ENCODE measurements around the gene PPP1R14C. TPM values are rescaled to one million over a fixed set of nuclear protein-coding genes. Genes with fewer than 3 reads are reported as not detected.

The PPP1R14C gene
- total and polyA plus RNA-seq, 2 donors (not counting 3 experiments of a cell fraction or from before 2014, with no cell fraction given) = not detected

DNA sequence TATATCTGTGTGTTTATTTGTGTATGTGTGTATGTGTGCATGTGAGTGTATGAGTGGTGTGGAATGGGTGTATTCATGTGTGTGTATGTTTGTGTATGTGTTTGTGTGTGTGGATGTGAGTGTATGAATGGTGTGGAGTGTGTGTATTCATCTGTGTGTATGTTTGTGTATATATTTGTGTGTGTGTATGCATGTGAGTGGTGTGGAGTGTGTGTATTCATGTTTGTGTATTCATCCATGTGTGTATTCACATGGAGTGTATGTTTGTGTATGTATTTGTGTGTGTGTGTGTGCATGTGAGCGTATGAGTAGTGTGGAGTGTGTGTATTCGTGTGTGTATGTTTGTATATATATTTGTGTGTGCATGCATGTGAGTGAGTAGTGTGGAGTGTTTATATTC lies 66.6 kb downstream of the PPP1R14C start:
- Histone ChIP-seq H3K27ac (ENCODE audit: insufficient read depth, low read depth, low read length) (no peak overlapping the region), H3K4me2 (ENCODE audit: insufficient read depth, low read length) (no peak overlapping the region), H3K79me2 (ENCODE audit: control insufficient read depth, insufficient read depth, low read length) (no peaks in the 10 kb centered on the region), H2AFZ (ENCODE audit: low read depth, low read length) (no peak overlapping the region), H3K4me3 (replicated peaks in 1 of 3; ENCODE audit: insufficient read depth in 1 of 3, low read depth in 1 of 3, low read length in 3 of 3) (no peak overlapping the region), H3K36me3 (ENCODE audit: control insufficient read depth in 2 of 2, extremely low read depth in 1 of 2, insufficient read depth in 2 of 2, low read length in 2 of 2) (no peaks in the 10 kb centered on the region), H3K4me1 (ENCODE audit: control insufficient read depth, extremely low read depth, insufficient read depth, low read length) (no peaks in the 10 kb centered on the region), H3K9ac (replicated peaks; ENCODE audit: extremely low read depth, insufficient read depth, low read length) (no peak overlapping the region), H3K27me3 (ENCODE audit: control insufficient read depth in 2 of 2, insufficient read depth in 2 of 2, low read length in 2 of 2) (no peaks in the 10 kb centered on the region), H4K20me1 (replicated peaks; ENCODE audit: control insufficient read depth, extremely low read depth, insufficient read depth, low read length) (no peaks in the 10 kb centered on the region), H3K9me1 (replicated peaks; ENCODE audit: control insufficient read depth, extremely low read depth, insufficient read depth, low read length) (no peaks in the 10 kb centered on the region), H3K9me3 (replicated peaks; ENCODE audit: control insufficient read depth, insufficient read depth, low read length) (no peaks in the 10 kb centered on the region)
- DNase-seq (ENCODE audit: low read depth, low spot score) (no peak), FAIRE-seq (no peak)
- no TSS peak for BruUV-seq (replicated peaks)
- intact Hi-C loops (cut with micrococcal nuclease) (no loop called here), dilution Hi-C loops (cut with MboI; ENCODE audit: extremely low pct_ligation_motif_present, low sequenced_read_pairs) (no loop called here)
- ChIA-PET CTCF (interaction anchor here (1.3 kb wide), 1 partner anchor 129 kb away, joined by 3 read pairs; no protein-coding TSS in a partner anchor), POLR2A (interaction anchor here (0.6 kb wide), 1 partner anchor 13 kb away, joined by 5 read pairs; no protein-coding TSS in a partner anchor)
- no peak for TF ChIP-seq MYC (IDR thresholded peaks at IDR 0.05; ENCODE audit: low read depth, low read length)
- no peak for TF ChIP-seq FOS (IDR thresholded peaks at IDR 0.05; ENCODE audit: borderline replicate concordance, insufficient read depth, low read length)
- TF ChIP-seq EZH2 (IDR thresholded peaks at IDR 0.05; ENCODE audit: borderline replicate concordance, low read depth, low read length, severe bottlenecking) = no peak

DNA sequence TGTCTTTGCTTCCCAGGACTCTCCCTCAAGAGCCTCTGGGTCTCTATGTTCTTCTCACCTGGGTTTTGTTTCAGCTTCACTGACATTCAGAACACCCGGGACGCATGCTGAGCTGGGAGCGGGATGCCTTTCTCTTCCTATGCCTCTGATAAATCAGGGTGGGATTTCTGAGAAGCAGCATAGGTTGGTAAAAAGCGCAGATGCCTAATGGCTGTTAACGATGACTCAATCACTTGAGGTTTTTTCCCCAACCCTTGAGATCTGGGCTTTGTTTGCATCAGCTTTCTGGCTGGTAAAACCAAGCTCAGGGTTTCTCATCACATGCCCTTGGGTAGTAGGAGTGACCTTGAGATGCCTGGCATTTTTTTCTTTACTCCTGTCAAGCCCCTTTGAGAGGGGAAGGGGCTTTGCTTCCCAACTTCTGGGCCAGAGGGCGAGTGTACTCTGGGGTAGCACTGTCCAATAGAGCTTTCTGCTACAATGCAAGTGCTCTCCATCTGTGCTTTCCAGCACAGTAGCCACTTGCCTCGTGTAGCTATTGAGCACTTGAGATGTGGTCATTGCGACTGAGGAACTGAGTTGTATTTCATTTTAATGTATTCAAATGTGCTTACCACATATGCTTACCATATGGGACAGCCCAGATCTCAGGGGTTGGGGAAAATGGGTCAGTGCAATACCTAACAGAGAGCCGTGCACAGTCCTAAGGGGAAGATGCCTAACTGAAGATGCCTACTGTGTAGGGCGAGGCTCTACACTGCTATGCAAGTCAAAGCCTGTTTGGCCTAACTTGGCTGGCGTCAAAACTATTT lies 69.1 kb downstream of the PPP1R14C start:
- DNase-seq (ENCODE audit: low read depth, low spot score) (no peak), FAIRE-seq (no peak)
- no TSS peak for BruUV-seq (replicated peaks)
- no peaks in the 10 kb centered on the region for H3K27me3 ChIP-seq (ENCODE audit: control insufficient read depth in 2 of 2, insufficient read depth in 2 of 2, low read length in 2 of 2)
- no peaks in the 10 kb centered on the region for H3K9me3 ChIP-seq (replicated peaks; ENCODE audit: control insufficient read depth, insufficient read depth, low read length)
- H3K4me2 ChIP-seq (ENCODE audit: insufficient read depth, low read length) = no peak overlapping the region
- no peaks in the 10 kb centered on the region for H3K9me1 ChIP-seq (replicated peaks; ENCODE audit: control insufficient read depth, extremely low read depth, insufficient read depth, low read length)
- H3K36me3 ChIP-seq (ENCODE audit: control insufficient read depth in 2 of 2, extremely low read depth in 1 of 2, insufficient read depth in 2 of 2, low read length in 2 of 2) = no peaks in the 10 kb centered on the region
- CTCF ChIA-PET = interaction anchor here (1.0 to 1.4 kb wide), 3 partner anchors 9 to 131 kb away, joined by 3 to 4 read pairs (median 3); no protein-coding TSS in a partner anchor
- TF ChIP-seq GATA2 (IDR thresholded peaks at IDR 0.05; ENCODE audit: insufficient read depth, insufficient read length, low read depth, low read length) (no peak), POLR2A (IDR thresholded peaks at IDR 0.05; ENCODE audit: low read depth, low read length) (no peak), EZH2 (IDR thresholded peaks at IDR 0.05; ENCODE audit: borderline replicate concordance, low read depth, low read length, severe bottlenecking) (no peak), CTCF (IDR thresholded peaks at IDR 0.05; ENCODE audit: extremely low read depth in 1 of 2, insufficient read depth in 1 of 2, low read depth in 1 of 2, low read length in 2 of 2) (no peak), MAX (IDR thresholded peaks at IDR 0.05; ENCODE audit: insufficient read depth, insufficient read length) (no peak), POLR2AphosphoS5 (IDR thresholded peaks at IDR 0.05; ENCODE audit: insufficient read depth, low read depth, low read length) (no peak), JUN (IDR thresholded peaks at IDR 0.05; ENCODE audit: borderline replicate concordance, insufficient read depth, insufficient read length, low read depth) (no peak), FOS (IDR thresholded peaks at IDR 0.05; ENCODE audit: borderline replicate concordance, insufficient read depth, low read length) (no peak), MYC (IDR thresholded peaks at IDR 0.05; ENCODE audit: low read depth, low read length) (no peak)
- dilution Hi-C loops (cut with MboI; ENCODE audit: extremely low pct_ligation_motif_present, low sequenced_read_pairs) = no loop called here
- no peak overlapping the region for H3K27ac ChIP-seq (ENCODE audit: insufficient read depth, low read depth, low read length)
- intact Hi-C loops (cut with micrococcal nuclease) = no loop called here
- no peaks in the 10 kb centered on the region for H3K4me1 ChIP-seq (ENCODE audit: control insufficient read depth, extremely low read depth, insufficient read depth, low read length)
- POLR2A ChIA-PET = no interaction called here
- H3K9ac ChIP-seq (replicated peaks; ENCODE audit: extremely low read depth, insufficient read depth, low read length) = no peak overlapping the region
- H2AFZ ChIP-seq (ENCODE audit: low read depth, low read length) = no peak overlapping the region
- H3K4me3 ChIP-seq (replicated peaks in 1 of 3; ENCODE audit: insufficient read depth in 1 of 3, low read depth in 1 of 3, low read length in 3 of 3) = no peak overlapping the region
- H3K79me2 ChIP-seq (ENCODE audit: control insufficient read depth, insufficient read depth, low read length) = no peaks in the 10 kb centered on the region
- no peaks in the 10 kb centered on the region for H4K20me1 ChIP-seq (replicated peaks; ENCODE audit: control insufficient read depth, extremely low read depth, insufficient read depth, low read length)

All from endothelial cell of umbilical vein (primary cell).